Tibial nerve (tissue), 4 donors: ENCODE measurements around the gene COPA.

ENCODE experiments used
- EP300 ChIP-seq, 2 donors: sonication (generic); formaldehyde crosslinking; IDR thresholded peaks; one replicate each; pipeline ENCODE4 v1.6.1; 2017; ENCODE audit warnings: antibody characterized with exemption in 2 of 2, mild to moderate bottlenecking in 1 of 2
- POLR2A ChIP-seq, 2 donors: fragments of 450-650 bp; IDR thresholded peaks; one replicate each; pipeline ENCODE4 v1.6.1; 2017; ENCODE audit warnings: antibody characterized with exemption in 2 of 2, mild to moderate bottlenecking in 2 of 2, moderate library complexity in 2 of 2
- TF ChIP-seq, protein P1 (sequence below), 5 experiments: fragments of 200-600 bp in 3 of 5; fragments of 450-650 bp in 2 of 5; sonication (generic) in 3 of 5; IDR thresholded peaks; one replicate each; pipeline ENCODE4 v1.5.1; 2016 to 2019; ENCODE audit warnings: antibody characterized with exemption in 5 of 5, mild to moderate bottlenecking in 3 of 5, moderate library complexity in 2 of 5

DNA sequence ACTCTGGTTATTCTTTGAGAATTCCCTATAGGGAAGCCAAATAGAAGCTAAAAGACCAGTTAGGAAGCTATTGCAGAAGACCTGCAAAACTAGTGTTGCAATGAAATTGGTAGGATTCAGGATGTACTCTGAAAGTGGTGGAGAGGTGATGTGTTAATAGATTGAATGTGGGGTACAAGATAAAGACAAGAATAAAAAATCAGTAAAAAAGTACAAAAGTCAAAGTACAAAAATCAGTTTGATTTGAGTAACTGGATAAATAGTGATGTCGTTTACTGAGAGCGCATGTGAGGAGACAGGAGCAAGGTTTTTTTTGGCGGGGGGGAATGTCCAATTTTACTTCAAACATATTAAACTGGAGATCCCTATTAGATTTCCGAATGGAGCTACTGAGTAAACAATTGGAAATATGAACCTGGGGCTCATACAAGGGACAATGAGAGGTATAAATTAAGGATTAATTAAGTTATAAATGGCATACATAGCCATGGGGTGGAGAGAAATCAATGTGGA, 78.2 kb downstream of the COPA start:
- TF ChIP-seq, protein P1, sequence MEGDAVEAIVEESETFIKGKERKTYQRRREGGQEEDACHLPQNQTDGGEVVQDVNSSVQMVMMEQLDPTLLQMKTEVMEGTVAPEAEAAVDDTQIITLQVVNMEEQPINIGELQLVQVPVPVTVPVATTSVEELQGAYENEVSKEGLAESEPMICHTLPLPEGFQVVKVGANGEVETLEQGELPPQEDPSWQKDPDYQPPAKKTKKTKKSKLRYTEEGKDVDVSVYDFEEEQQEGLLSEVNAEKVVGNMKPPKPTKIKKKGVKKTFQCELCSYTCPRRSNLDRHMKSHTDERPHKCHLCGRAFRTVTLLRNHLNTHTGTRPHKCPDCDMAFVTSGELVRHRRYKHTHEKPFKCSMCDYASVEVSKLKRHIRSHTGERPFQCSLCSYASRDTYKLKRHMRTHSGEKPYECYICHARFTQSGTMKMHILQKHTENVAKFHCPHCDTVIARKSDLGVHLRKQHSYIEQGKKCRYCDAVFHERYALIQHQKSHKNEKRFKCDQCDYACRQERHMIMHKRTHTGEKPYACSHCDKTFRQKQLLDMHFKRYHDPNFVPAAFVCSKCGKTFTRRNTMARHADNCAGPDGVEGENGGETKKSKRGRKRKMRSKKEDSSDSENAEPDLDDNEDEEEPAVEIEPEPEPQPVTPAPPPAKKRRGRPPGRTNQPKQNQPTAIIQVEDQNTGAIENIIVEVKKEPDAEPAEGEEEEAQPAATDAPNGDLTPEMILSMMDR (IDR thresholded peaks at IDR 0.05) = no peak
- no peak for TF ChIP-seq POLR2A (IDR thresholded peaks at IDR 0.05)
- TF ChIP-seq EP300 (IDR thresholded peaks at IDR 0.05) = no peak
